Tibial artery (tissue), 4 donors: ENCODE results near the gene LYRM4.

Experiments used
- DNase-seq, 2 donors: peaks; one replicate each; pipeline ENCODE4 v3.0.0-alpha.2; 2019
- H3K27ac ChIP-seq, 2 donors: fragments of 200-600 bp; sonication (generic) in 1 of 2; 1 replicate in 1 of 2; 2 replicates in 1 of 2; pipeline ENCODE4 v1.5.1; 2018 to 2019; ENCODE audit warnings: mild to moderate bottlenecking in 1 of 2
- H3K27me3 ChIP-seq, 2 donors: fragments of 200-600 bp; sonication (generic) in 1 of 2; one replicate each; pipeline versions ENCODE4 v1.5.1 to v1.6.0; 2016 to 2019
- H3K36me3 ChIP-seq, 3 donors: fragments of 200-600 bp; sonication (generic) in 2 of 3; one replicate each; pipeline ENCODE4 v1.5.1; 2016 to 2019; ENCODE audit warnings: mild to moderate bottlenecking in 2 of 3
- H3K4me1 ChIP-seq, 4 donors: fragments of 200-600 bp; sonication (generic) in 2 of 4; 1 replicate in 3 of 4; 2 replicates in 1 of 4; pipeline ENCODE4 v1.5.1; 2016 to 2019
- H3K4me3 ChIP-seq, 2 donors: fragments of 200-600 bp; sonication (generic) in 1 of 2; 1 replicate in 1 of 2; 2 replicates in 1 of 2; pipeline ENCODE4 v1.5.1; 2018 to 2019; ENCODE audit warnings: mild to moderate bottlenecking in 2 of 2
- H3K9me3 ChIP-seq, 3 donors: fragments of 200-600 bp; sonication (generic) in 1 of 3; one replicate each; pipeline ENCODE4 v1.5.1; 2016 to 2019
- intact Hi-C: fragments of 100-400 bp; cut with DNase I; formaldehyde crosslinking; loops from one replicate; pipeline ENCODE4 v1.15.0; 2023; ENCODE audit warnings: low total_unique reads
- TF ChIP-seq, protein P1 (sequence below), 2 experiments: fragments of 200-600 bp in 1 of 2; fragments of 450-650 bp in 1 of 2; IDR thresholded peaks; one replicate each; pipeline ENCODE4 v1.5.1; 2017 to 2019; ENCODE audit warnings: antibody characterized with exemption in 2 of 2, mild to moderate bottlenecking in 1 of 2, moderate library complexity in 1 of 2

LYRM4 gene

DNA sequence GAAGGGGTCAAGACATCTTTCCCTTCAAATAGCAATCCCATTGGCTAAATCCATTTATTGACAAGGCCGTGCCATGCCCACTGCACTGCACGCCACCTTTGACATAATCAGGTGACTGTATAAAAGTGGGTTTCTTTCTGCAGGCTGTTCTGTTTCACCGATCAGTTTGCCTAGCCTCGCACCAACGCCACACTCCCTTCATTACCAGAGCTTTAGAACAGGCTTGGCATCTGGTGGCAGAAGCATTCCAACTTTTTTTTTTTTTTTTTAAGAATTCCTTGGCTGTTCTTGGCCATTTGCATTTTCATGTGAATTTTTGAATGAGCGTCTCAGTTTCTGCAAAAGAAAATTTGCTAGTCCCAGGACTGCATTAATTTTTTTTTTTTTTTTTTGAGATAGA, 97.5 kb downstream of the LYRM4 start:
- Histone ChIP-seq H3K4me3 (no peak overlapping the region), H3K27ac (no peak overlapping the region)
- intact Hi-C loops: no loop called here

DNA sequence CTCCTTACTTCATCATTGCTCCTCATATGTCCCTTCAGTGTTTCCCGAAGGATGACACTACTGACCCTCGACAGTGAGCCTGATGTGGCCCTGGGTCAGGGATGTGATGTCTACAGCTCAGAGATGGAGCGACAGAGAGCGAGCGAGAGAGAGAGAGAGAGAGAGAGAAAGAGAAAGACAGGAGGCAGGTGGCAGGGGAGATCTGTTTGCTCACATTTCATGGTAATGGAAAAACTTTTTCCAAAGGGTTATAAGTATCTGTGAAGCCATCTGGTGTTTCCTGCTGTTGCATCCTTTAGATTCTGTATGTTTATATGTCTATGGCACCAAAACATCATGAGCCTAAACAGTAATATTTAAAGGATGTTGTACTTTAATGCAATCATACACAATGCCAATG, 98.4 kb downstream of the LYRM4 start:
- no peak overlapping the region for H3K27ac ChIP-seq
- no peaks in the 10 kb centered on the region for H3K27me3 ChIP-seq
- H3K4me3 ChIP-seq: no peak overlapping the region
- peaks cover 0 to 8% (median 0%) of the 10 kb centered on the region in 4 donors for H3K4me1 ChIP-seq
- DNase-seq: no peak
- no peaks in the 10 kb centered on the region for H3K9me3 ChIP-seq
- intact Hi-C loops: no loop called here
- no peaks in the 10 kb centered on the region for H3K36me3 ChIP-seq
- TF ChIP-seq, protein P1, sequence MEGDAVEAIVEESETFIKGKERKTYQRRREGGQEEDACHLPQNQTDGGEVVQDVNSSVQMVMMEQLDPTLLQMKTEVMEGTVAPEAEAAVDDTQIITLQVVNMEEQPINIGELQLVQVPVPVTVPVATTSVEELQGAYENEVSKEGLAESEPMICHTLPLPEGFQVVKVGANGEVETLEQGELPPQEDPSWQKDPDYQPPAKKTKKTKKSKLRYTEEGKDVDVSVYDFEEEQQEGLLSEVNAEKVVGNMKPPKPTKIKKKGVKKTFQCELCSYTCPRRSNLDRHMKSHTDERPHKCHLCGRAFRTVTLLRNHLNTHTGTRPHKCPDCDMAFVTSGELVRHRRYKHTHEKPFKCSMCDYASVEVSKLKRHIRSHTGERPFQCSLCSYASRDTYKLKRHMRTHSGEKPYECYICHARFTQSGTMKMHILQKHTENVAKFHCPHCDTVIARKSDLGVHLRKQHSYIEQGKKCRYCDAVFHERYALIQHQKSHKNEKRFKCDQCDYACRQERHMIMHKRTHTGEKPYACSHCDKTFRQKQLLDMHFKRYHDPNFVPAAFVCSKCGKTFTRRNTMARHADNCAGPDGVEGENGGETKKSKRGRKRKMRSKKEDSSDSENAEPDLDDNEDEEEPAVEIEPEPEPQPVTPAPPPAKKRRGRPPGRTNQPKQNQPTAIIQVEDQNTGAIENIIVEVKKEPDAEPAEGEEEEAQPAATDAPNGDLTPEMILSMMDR (IDR thresholded peaks at IDR 0.05): no peak

More for the DNA sequence above, 97.5 kb downstream of the LYRM4 start:
- H3K4me1 ChIP-seq: peaks cover 0 to 8% (median 0%) of the 10 kb centered on the region in 4 donors
- DNase-seq: no peak
- TF ChIP-seq, protein P1 (IDR thresholded peaks at IDR 0.05): no peak
- no peaks in the 10 kb centered on the region for H3K36me3 ChIP-seq
- no peaks in the 10 kb centered on the region for H3K9me3 ChIP-seq
- no peaks in the 10 kb centered on the region for H3K27me3 ChIP-seq

DNA sequence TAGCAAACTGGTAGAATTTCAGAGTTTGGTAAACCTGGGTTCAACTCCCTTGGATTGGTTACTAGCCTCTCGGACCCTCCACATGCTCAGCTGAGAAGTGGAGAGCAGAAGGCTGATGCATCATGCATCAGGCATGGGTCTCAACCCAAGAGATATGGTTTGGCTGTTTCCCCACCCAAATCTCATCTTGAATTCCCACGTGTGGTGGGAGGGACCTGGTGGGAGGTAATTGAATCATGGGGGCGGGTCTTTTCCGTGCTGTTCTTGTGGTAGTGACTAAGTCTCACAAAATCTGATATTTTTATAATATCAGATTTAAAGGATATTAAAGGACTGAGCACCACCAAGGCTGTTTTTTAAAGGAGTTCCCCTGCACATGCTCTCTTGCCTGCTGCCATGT, 100.5 kb downstream of the LYRM4 start:
- no peaks in the 10 kb centered on the region for H3K27me3 ChIP-seq
- no peaks in the 10 kb centered on the region for H3K36me3 ChIP-seq
- intact Hi-C loops: no loop called here
- H3K4me1 ChIP-seq: peaks cover 0 to 8% (median 0%) of the 10 kb centered on the region in 4 donors
- no peak for DNase-seq
- H3K9me3 ChIP-seq: no peaks in the 10 kb centered on the region
- TF ChIP-seq, protein P1 (IDR thresholded peaks at IDR 0.05): no peak
- H3K27ac ChIP-seq: no peak overlapping the region
- H3K4me3 ChIP-seq: no peak overlapping the region

- Histone ChIP-seq H3K27me3 (no peaks in the 10 kb centered on the region), H3K36me3 (no peaks in the 10 kb centered on the region), H3K27ac (no peak overlapping the region), H3K4me3 (no peak overlapping the region), H3K4me1 (peaks cover 0 to 8% (median 0%) of the 10 kb centered on the region in 4 donors), H3K9me3 (no peaks in the 10 kb centered on the region)
- intact Hi-C loops: no loop called here
- DNase-seq: no peak
- TF ChIP-seq, protein P1 (IDR thresholded peaks at IDR 0.05): no peak
These were observed 101.6 kb downstream of the LYRM4 start for GRCh38 chr6:5159162-5159561.

DNA sequence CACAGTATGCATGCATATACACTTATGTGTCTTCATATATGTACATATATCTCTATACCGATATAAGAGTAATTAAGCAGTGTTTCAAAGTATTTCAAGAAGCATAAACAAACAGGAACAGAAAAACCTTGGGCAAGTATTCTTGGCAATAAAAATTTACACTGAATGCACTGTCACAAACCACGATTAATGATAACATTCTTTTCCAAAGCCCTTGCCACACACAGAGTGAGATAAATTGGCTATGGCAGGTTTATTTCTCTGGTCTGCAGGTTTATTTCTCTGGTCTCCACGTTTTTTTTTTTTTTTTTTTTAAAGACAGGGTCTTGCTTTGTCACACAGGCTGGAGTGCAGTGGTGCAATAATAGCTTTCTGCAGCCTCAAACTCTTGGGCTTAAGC, 102.6 kb downstream of the LYRM4 start:
- Histone ChIP-seq H3K4me3 (no peak overlapping the region), H3K36me3 (no peaks in the 10 kb centered on the region), H3K27ac (no peak overlapping the region), H3K4me1 (peaks cover 0 to 2% (median 0%) of the 10 kb centered on the region in 4 donors), H3K27me3 (no peaks in the 10 kb centered on the region), H3K9me3 (no peaks in the 10 kb centered on the region)
- no peak for DNase-seq
- intact Hi-C loops: no loop called here
- TF ChIP-seq, protein P1 (IDR thresholded peaks at IDR 0.05): no peak

DNA sequence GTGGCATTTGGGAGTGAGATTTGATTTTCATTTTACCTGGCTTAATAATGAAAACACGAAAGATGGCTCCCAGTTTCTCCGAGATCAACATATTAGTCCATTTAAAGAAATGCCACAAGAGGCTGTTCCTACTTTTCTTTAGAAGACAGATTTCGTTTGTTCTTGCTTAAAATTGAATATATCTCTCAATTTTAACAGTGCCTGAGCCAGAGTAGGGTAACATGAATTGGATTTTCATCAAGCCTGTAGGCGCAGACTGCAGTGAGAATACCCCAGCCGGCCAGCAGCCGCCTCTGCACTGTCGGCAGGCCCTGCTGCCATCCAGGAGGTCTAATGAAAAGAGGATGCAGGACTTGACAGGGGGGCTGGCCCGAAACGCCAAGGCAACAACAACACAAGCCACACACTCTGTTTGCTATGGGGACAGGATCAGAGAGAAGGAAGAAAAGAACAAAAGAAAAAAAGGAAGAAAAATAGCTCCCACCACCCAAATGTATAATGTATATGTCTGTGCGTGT, 103.1 kb downstream of the LYRM4 start:
- Histone ChIP-seq H3K4me3 (no peak overlapping the region), H3K27ac (no peak overlapping the region), H3K9me3 (no peaks in the 10 kb centered on the region), H3K4me1 (no peaks in the 10 kb centered on the region), H3K27me3 (no peaks in the 10 kb centered on the region), H3K36me3 (no peaks in the 10 kb centered on the region)
- intact Hi-C loops: no loop called here
- DNase-seq: no peak
- TF ChIP-seq, protein P1 (IDR thresholded peaks at IDR 0.05): no peak
